Measurements from ENCODE around the gene GRAP2. TPM values are rescaled to one million over a fixed set of nuclear protein-coding genes. Genes with fewer than 3 reads are reported as not detected.
"Not testable (repeated sequence)": the region's sequence is repeated elsewhere in the genome, so short reads cannot be mapped to it uniquely, and the experiment has no call there.

Gene GRAP2
- total RNA-seq, 4 donors from 2014 or later: 0.76 to 11.1 (median 1.1) TPM

DNA sequence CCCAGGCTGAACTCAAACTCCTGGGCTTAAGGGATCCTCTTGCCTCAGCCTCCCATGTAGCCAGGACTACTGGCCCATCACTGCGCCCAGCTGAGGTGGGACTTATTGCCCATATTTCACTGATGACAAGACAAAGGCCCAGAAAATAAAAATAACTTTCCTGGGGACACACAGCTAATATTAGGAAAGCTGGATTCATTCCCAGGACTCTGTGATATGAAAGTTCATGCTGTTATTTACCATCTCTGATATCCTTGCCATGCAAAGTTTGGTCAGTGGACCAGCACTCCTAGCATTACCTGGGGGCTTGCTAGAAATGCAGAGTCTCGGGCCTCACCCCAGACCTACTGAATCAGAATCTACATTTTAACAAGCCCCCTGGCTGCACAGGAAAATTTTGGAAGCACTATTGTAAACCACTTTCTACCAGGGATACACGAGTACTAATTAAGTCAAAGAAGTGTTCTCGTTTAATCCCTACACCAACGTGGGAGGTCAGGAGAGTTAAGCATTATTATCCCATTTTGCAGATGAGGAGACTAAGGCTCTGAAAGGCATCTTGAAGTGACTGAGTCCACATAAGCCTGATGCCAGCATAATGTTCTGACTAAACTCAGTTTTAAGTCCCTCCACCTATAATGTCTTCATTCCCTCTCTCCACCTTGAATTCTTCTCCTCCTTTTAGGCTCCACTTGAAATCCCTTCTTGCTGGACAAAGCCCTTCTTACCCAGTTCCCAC lies 91.4 kb downstream of the GRAP2 start:
- intact Hi-C loops (cut with DNase I): no loop called here
- H3K27ac ChIP-seq: no peak overlapping the region
- WGBS, 2 donors: 86 to 87% methylated on average over 5 of the region's 5 CpGs
- H3K27me3 ChIP-seq: peaks cover 0 to 49% (median 0%) of the 10 kb centered on the region in 4 donors
- no peak overlapping the region for H3K4me3 ChIP-seq
- H3K9me3 ChIP-seq: no peaks in the 10 kb centered on the region
- peaks cover 6 to 35% (median 7%) of the 10 kb centered on the region in 3 donors for H3K4me1 ChIP-seq
- TF ChIP-seq POLR2A (IDR thresholded peaks at IDR 0.05): no peak
- no peak for TF ChIP-seq CTCF (IDR thresholded peaks at IDR 0.05)
- no peak for DNase-seq
- H3K36me3 ChIP-seq: no peaks in the 10 kb centered on the region

- H3K4me3 ChIP-seq; H3K9me3 ChIP-seq; H3K27ac ChIP-seq; DNase-seq; H3K36me3 ChIP-seq; intact Hi-C loops (cut with DNase I): not testable (repeated sequence)
- Histone ChIP-seq H3K4me1 (peaks cover 9 to 41% (median 10%) of the 10 kb centered on the region in 3 donors), H3K27me3 (peaks cover 0 to 49% (median 0%) of the 10 kb centered on the region in 4 donors)
- 89 to 91% methylated on average over 7 of the region's 7 CpGs for WGBS, 2 donors
Measured at GRCh38 chr22:39992894-39993293, 92.0 kb downstream of the GRAP2 start.

DNA sequence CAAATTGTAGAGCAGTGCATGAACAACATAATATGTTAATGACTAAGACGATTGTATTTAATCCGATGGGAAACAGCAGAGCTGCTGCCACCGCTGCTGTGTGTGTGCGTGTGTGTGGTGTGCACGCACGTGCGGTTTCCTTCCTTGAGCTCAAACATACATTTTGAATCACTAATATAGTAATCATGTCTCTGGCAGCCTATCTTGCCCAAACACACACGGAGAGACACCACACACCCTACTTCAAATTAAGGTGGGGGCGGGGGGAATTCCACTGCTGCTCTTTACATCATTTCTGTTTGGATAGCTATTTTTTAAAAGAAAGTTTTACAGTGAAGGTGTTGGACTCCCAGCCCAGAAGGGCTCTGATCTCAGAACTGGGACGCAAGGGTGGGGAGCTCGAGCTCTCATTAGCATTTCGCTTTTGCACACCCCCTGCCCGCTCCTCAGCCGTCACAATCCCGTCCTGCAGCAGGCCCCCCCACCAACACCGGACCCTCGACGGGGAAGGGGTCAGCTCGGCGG lies 93.2 kb downstream of the GRAP2 start:
- Histone ChIP-seq H3K4me3 (peak overlapping the region; percentile 18 to 73 (median 54)), H3K4me1 (peaks cover 15 to 53% (median 22%) of the 10 kb centered on the region in 3 donors), H3K36me3 (no peaks in the 10 kb centered on the region), H3K27ac (peak overlapping the region; percentile 59 to 95 (median 85)), H3K27me3 (peaks cover 0 to 40% (median 0%) of the 10 kb centered on the region in 4 donors), H3K9me3 (no peaks in the 10 kb centered on the region)
- WGBS, 2 donors: 18 to 59% methylated on average over 9 to 18 of the region's 20 CpGs
- TF ChIP-seq POLR2A (IDR thresholded peaks at IDR 0.05) (no peak), CTCF (IDR thresholded peaks at IDR 0.05) (no peak)
- no peak for DNase-seq
- intact Hi-C loops (cut with DNase I): no loop called here

DNA sequence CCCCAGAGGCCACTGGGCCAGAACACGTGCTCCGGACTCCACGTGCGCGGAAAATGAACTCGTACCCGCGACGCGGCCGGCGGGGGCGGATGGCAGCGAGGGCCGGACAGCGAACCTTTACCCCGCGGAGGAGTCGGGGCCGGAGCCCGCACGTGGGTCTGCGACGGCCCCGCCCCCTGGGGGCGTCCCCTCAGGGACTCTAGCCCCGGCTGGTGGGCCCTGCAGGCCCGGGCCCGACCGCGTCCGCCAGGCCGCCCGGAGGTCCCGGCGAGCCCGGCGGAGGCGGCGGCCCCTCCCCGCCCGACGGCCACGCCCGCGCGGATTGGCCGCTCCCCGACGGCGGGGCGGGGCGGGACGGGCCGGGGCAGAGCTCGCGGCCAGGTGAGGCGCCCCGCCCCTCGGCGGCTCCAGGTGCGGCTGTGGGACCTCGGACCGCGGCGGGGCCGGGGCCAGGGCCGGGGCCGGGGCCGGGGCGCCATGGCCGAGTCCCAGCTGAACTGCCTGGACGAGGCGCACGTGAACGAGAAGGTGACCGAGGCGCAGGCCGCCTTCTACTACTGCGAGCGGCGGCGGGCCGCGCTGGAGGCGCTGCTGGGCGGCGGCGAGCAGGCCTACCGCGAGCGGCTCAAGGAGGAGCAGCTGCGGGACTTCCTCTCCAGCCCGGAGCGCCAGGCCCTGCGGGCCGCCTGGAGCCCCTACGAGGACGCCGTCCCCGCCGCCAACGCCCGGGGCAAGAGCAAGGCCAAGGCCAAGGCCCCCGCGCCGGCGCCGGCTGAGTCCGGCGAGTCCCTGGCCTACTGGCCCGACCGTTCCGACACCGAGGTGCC lies 93.9 kb downstream of the GRAP2 start, which contains the start of gene FAM83F:
Gene FAM83F (plus strand): TSS at position 389 of the 827 bp plus-strand sequence. CDS start 89 bp downstream, at position 478.
- Histone ChIP-seq H3K4me3 (peak within 1 kb of the TSS; percentile 56 to 73 (median 72)), H3K27me3 (peaks cover 0 to 40% (median 0%) of the 10 kb centered on the region in 4 donors), H3K27ac (peak within 1 kb of the TSS; percentile 84 to 95 (median 94)), H3K4me1 (peaks cover 15 to 60% (median 28%) of the 10 kb centered on the region in 3 donors), H3K9me3 (no peaks in the 10 kb centered on the region), H3K36me3 (peaks cover 0 to 4% (median 0%) of the 10 kb centered on the region in 3 donors)
- no peak for DNase-seq
- intact Hi-C loops (cut with DNase I): no loop called here
- WGBS, 2 donors: 0% methylated on average over 1 of the region's 115 CpGs; no CpG with 5 or more reads in 1 of the 2 donors
- TF ChIP-seq CTCF (IDR thresholded peaks at IDR 0.05) (no peak), POLR2A (IDR thresholded peaks at IDR 0.05) (peak in 3 of 4 donors; percentile 16 to 76 (median 37))

GRCh38 chr22:39995393-39996252 lies 94.7 kb downstream of the GRAP2 start:
- 19 to 47% methylated on average over 6 to 8 of the region's 35 CpGs for WGBS, 2 donors
- peaks cover 0 to 10% (median 0%) of the 10 kb centered on the region in 3 donors for H3K36me3 ChIP-seq
- intact Hi-C loops (cut with DNase I): no loop called here
- no peak for DNase-seq
- H3K27ac ChIP-seq: peak overlapping the region; percentile 84 to 95 (median 94)
- H3K9me3 ChIP-seq: no peaks in the 10 kb centered on the region
- TF ChIP-seq CTCF (IDR thresholded peaks at IDR 0.05): no peak
- TF ChIP-seq POLR2A (IDR thresholded peaks at IDR 0.05): no peak
- H3K4me1 ChIP-seq: peaks cover 15 to 68% (median 37%) of the 10 kb centered on the region in 3 donors
- H3K27me3 ChIP-seq: peaks cover 0 to 40% (median 0%) of the 10 kb centered on the region in 4 donors
- peak overlapping the region; percentile 56 to 73 (median 72) for H3K4me3 ChIP-seq
